Measurements from ENCODE around the gene ZNF367. TPM values are rescaled to one million over a fixed set of nuclear protein-coding genes. Genes with fewer than 3 reads are reported as not detected.
"Not testable (repeated sequence)": the region's sequence is repeated elsewhere in the genome, so short reads cannot be mapped to it uniquely, and the experiment has no call there.

The ZNF367 gene
- total RNA-seq, 1 experiment from 2014 or later, result 2.7 TPM

DNA sequence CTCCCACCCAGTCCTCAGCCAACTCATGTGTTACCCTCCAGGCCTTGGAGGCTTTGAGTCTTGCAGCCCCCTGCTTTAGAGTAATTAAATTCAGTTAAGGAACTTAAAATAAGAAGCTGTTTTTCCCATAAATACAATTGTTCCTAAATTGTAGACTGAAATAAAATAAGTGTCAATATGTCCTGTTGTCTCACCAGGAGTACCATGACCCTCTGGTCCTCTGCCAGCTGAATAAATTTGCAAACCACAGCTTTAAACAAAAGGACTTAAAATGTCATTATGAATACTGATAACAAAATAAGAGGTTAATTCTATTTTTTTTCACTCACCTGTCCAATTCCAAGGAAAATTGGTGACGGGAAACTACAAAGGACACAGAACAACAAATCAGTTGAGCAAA, 50.2 kb downstream of the ZNF367 start:
- Mint-ChIP-seq H3K36me3 (ENCODE audit: insufficient read depth, unreplicated experiment) (peaks cover 19% of the 10 kb centered on the region), H3K4me1 (ENCODE audit: insufficient read depth, unreplicated experiment) (no peaks in the 10 kb centered on the region), H3K27ac (ENCODE audit: low read depth, unreplicated experiment) (no peak overlapping the region), H3K9me3 (ENCODE audit: unreplicated experiment) (no peaks in the 10 kb centered on the region), H3K4me3 (ENCODE audit: unreplicated experiment) (no peak overlapping the region), H3K27me3 (ENCODE audit: insufficient read depth, unreplicated experiment) (no peaks in the 10 kb centered on the region)
- CTCF ChIA-PET, result interaction anchor here (0.6 to 1.0 kb wide), 3 partner anchors 15 to 302 kb away, joined by 3 read pairs; no protein-coding TSS in a partner anchor
- BruUV-seq (replicated peaks), result no TSS peak
- TF ChIP-seq, protein P1, sequence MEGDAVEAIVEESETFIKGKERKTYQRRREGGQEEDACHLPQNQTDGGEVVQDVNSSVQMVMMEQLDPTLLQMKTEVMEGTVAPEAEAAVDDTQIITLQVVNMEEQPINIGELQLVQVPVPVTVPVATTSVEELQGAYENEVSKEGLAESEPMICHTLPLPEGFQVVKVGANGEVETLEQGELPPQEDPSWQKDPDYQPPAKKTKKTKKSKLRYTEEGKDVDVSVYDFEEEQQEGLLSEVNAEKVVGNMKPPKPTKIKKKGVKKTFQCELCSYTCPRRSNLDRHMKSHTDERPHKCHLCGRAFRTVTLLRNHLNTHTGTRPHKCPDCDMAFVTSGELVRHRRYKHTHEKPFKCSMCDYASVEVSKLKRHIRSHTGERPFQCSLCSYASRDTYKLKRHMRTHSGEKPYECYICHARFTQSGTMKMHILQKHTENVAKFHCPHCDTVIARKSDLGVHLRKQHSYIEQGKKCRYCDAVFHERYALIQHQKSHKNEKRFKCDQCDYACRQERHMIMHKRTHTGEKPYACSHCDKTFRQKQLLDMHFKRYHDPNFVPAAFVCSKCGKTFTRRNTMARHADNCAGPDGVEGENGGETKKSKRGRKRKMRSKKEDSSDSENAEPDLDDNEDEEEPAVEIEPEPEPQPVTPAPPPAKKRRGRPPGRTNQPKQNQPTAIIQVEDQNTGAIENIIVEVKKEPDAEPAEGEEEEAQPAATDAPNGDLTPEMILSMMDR (IDR thresholded peaks at IDR 0.05; ENCODE audit: unreplicated experiment), result no peak
- POLR2A ChIA-PET, result interaction anchor here (1.1 kb wide), 1 partner anchor 9 kb away, joined by 5 read pairs; no protein-coding TSS in a partner anchor
- no peak for DNase-seq (ENCODE audit: unreplicated experiment)
- intact Hi-C loops (cut with micrococcal nuclease), result no loop called here

DNA sequence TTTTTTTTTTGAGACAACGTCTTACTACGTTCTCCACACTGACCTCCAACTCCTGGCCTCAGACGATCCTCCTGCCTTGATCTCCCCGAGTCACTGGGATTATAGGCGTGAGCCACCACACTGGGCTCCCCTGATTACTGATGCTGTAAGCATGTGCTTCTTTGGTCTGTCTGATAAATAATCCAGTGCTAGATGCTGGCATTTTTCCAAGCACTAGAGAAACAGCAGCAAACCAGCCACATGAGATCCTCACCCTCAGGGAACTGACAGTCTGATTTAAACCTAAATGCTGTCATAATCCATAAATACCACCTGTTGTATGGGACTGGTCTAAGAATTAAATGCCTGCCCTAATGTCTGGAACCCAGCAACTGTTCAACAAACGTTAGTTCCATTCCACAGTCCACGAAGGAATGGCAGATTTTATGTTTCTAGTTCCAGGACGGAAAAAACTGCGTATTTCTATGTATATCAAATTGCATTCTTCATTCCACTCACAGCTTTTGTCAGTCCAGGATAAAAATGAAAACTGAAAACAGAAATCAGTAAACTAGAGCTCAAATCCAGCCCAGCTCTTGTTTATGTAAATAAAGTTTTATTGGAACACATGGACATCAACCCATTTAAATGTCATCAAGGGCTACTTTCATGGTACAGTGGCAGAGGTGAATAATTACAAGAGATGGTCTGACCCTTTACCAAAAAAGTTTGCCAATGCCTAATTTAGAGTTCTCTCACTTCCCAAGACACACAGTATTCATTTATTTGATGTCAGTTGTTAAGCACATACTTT, 54.8 kb downstream of the ZNF367 start:
- Mint-ChIP-seq H3K4me1 (ENCODE audit: insufficient read depth, unreplicated experiment) (no peaks in the 10 kb centered on the region), H3K4me3 (ENCODE audit: unreplicated experiment) (no peak overlapping the region), H3K9me3 (ENCODE audit: unreplicated experiment) (no peaks in the 10 kb centered on the region), H3K27ac (ENCODE audit: low read depth, unreplicated experiment) (no peak overlapping the region), H3K36me3 (ENCODE audit: insufficient read depth, unreplicated experiment) (peaks cover 58% of the 10 kb centered on the region), H3K27me3 (ENCODE audit: insufficient read depth, unreplicated experiment) (no peaks in the 10 kb centered on the region)
- BruUV-seq (replicated peaks), result no TSS peak
- DNase-seq (ENCODE audit: unreplicated experiment), result no peak
- CTCF ChIA-PET, result interaction anchor here (0.5 kb wide), 1 partner anchor 303 kb away, joined by 3 read pairs; no protein-coding TSS in a partner anchor
- intact Hi-C loops (cut with micrococcal nuclease), result no loop called here
- POLR2A ChIA-PET, result no interaction called here
- TF ChIP-seq, protein P1 (IDR thresholded peaks at IDR 0.05; ENCODE audit: unreplicated experiment), result no peak

DNA sequence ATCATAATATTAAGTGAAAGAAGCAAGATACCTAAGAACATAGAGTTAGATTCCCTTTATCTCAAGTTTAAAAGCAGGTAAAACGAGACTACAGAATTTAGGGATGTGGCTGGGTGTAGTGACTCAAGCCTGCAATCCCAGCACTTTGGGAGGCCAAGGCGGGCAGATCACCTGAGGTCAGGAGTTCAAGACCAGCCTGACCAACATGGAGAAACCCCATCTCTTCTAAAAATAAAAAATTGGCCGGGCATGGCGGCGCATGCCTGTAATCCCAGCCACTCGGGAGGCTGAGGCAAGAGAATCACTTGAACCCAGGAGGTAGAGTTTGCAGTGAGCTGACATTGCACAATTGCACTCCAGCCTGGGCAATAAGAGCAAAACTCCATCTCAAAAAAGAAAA, 56.1 kb downstream of the ZNF367 start:
- POLR2A ChIA-PET, result interaction anchor here (0.6 kb wide), 1 partner anchor 147 kb away, joined by 3 read pairs; no protein-coding TSS in a partner anchor
- H3K9me3 Mint-ChIP-seq (ENCODE audit: unreplicated experiment); intact Hi-C loops (cut with micrococcal nuclease); BruUV-seq (replicated peaks); H3K27ac Mint-ChIP-seq (ENCODE audit: low read depth, unreplicated experiment); H3K4me3 Mint-ChIP-seq (ENCODE audit: unreplicated experiment); CTCF ChIA-PET; DNase-seq (ENCODE audit: unreplicated experiment); H3K27me3 Mint-ChIP-seq (ENCODE audit: insufficient read depth, unreplicated experiment); H3K4me1 Mint-ChIP-seq (ENCODE audit: insufficient read depth, unreplicated experiment): not testable (repeated sequence)
- peaks cover 63% of the 10 kb centered on the region for H3K36me3 Mint-ChIP-seq (ENCODE audit: insufficient read depth, unreplicated experiment)

DNA sequence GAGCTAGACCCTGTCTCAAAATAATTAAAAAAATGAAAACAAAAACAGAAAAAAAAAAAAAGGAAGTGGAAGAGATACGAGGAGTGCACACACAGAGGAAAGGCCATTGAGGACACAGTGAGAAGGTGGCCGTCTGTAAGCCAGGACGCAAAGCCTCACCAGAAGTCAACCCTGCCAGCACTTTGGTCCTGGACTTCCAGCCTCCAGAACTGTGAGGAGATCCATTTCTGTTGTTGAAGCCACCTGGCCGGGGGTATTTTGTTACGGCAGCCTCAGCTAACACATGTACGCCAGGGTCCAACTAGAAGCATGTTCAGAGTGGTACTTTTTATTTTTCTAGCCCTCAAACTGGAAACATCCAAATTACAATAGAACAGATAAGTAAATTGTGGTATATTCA, 56.5 kb downstream of the ZNF367 start:
- no TSS peak for BruUV-seq (replicated peaks)
- H3K4me3 Mint-ChIP-seq (ENCODE audit: unreplicated experiment), result no peak overlapping the region
- intact Hi-C loops (cut with micrococcal nuclease), result no loop called here
- no peaks in the 10 kb centered on the region for H3K4me1 Mint-ChIP-seq (ENCODE audit: insufficient read depth, unreplicated experiment)
- ChIA-PET POLR2A (no interaction called here), CTCF (interaction anchor here (0.6 to 1.3 kb wide), 3 partner anchors 12 to 257 kb away, joined by 3 to 5 read pairs (median 3); no protein-coding TSS in a partner anchor)
- no peaks in the 10 kb centered on the region for H3K9me3 Mint-ChIP-seq (ENCODE audit: unreplicated experiment)
- no peak for DNase-seq (ENCODE audit: unreplicated experiment)
- TF ChIP-seq, protein P1 (IDR thresholded peaks at IDR 0.05; ENCODE audit: unreplicated experiment), result no peak
- H3K27ac Mint-ChIP-seq (ENCODE audit: low read depth, unreplicated experiment), result no peak overlapping the region
- peaks cover 63% of the 10 kb centered on the region for H3K36me3 Mint-ChIP-seq (ENCODE audit: insufficient read depth, unreplicated experiment)
- no peaks in the 10 kb centered on the region for H3K27me3 Mint-ChIP-seq (ENCODE audit: insufficient read depth, unreplicated experiment)

All from MCF 10A (cell line).